Astrocyte (in vitro differentiated cells and primary cell): ENCODE measurements around the gene TPST2. TPM values are rescaled to one million over a fixed set of nuclear protein-coding genes. Genes with fewer than 3 reads are reported as not detected.

Experiments used
- DNase-seq: peaks from one replicate; pipeline ENCODE4 v3.0.0-alpha.2; 2010; ENCODE audit warnings: low read depth
- FAIRE-seq: peaks from 2 replicates; lab custom pipeline; 2011; peaks lifted over from hg19 to GRCh38; lab: Jason Lieb, UNC
- H2AFZ ChIP-seq: 2 replicates; pipeline ENCODE4 v1.6.0; 2012; ENCODE audit warnings: low read depth, low read length, inconsistent platforms
- H3K27ac ChIP-seq: 2 replicates; pipeline ENCODE4 v1.5.1; 2011; ENCODE audit warnings: low read depth, low read length, inconsistent platforms
- H3K27me3 ChIP-seq: 2 replicates; pipeline ENCODE4 v1.6.0; 2011; ENCODE audit warnings: low read length, inconsistent platforms; ENCODE audit not compliant: insufficient read depth
- H3K36me3 ChIP-seq: 2 replicates; pipeline ENCODE4 v1.5.1; 2011; ENCODE audit warnings: low read length, inconsistent platforms; ENCODE audit not compliant: insufficient read depth
- H3K4me1 ChIP-seq: 2 replicates; pipeline ENCODE4 v1.5.1; 2011; ENCODE audit warnings: low read length, inconsistent platforms; ENCODE audit not compliant: insufficient read depth
- H3K4me2 ChIP-seq: 2 replicates; pipeline ENCODE4 v1.6.0; 2012; ENCODE audit warnings: low read length, inconsistent platforms
- H3K4me3 ChIP-seq: 2 replicates; pipeline ENCODE4 v1.5.1; 2011; ENCODE audit warnings: low read depth, mild to moderate bottlenecking, low read length, inconsistent platforms; ENCODE audit not compliant: insufficient read depth
- H3K79me2 ChIP-seq: 2 replicates; pipeline ENCODE4 v1.6.0; 2012; ENCODE audit warnings: mild to moderate bottlenecking, low read length, inconsistent platforms; ENCODE audit not compliant: insufficient read depth
- H3K9ac ChIP-seq: 2 replicates; pipeline ENCODE4 v1.6.0; 2012; ENCODE audit warnings: mild to moderate bottlenecking, low read length, inconsistent platforms
- H3K9me3 ChIP-seq: 2 replicates; pipeline ENCODE4 v1.5.1; 2012; ENCODE audit warnings: low read depth, mild to moderate bottlenecking, low read length, inconsistent platforms; ENCODE audit not compliant: insufficient read depth
- H4K20me1 ChIP-seq: 2 replicates; pipeline ENCODE4 v1.6.0; 2012; ENCODE audit warnings: low read length, inconsistent platforms; ENCODE audit not compliant: insufficient read depth
- H3K27ac Mint-ChIP-seq: one replicate; pipeline ENCODE4 v1.8.0; 2021; ENCODE audit warnings: mild to moderate bottlenecking, mixed read lengths; ENCODE audit not compliant: unreplicated experiment
- H3K27me3 Mint-ChIP-seq: one replicate; pipeline ENCODE4 v1.8.0; 2021; ENCODE audit warnings: low read depth, mixed read lengths; ENCODE audit not compliant: unreplicated experiment
- H3K36me3 Mint-ChIP-seq: one replicate; pipeline ENCODE4 v1.8.0; 2021; ENCODE audit warnings: low read depth, mixed read lengths; ENCODE audit not compliant: unreplicated experiment
- H3K4me1 Mint-ChIP-seq: one replicate; pipeline ENCODE4 v1.8.0; 2021; ENCODE audit warnings: low read depth, mixed read lengths; ENCODE audit not compliant: unreplicated experiment
- H3K4me3 Mint-ChIP-seq: one replicate; pipeline ENCODE4 v1.8.0; 2021; ENCODE audit warnings: mild to moderate bottlenecking, moderate library complexity, mixed read lengths; ENCODE audit not compliant: unreplicated experiment
- H3K9me3 Mint-ChIP-seq: one replicate; pipeline ENCODE4 v1.8.0; 2021; ENCODE audit warnings: mild to moderate bottlenecking, mixed read lengths; ENCODE audit not compliant: unreplicated experiment
- CTCF ChIP-seq: IDR thresholded peaks from 2 replicates; pipeline ENCODE4 v1.5.1; 2011; ENCODE audit warnings: low read depth, mild to moderate bottlenecking, inconsistent platforms, low read length, moderate library complexity; ENCODE audit not compliant: insufficient read depth
- EZH2 ChIP-seq: IDR thresholded peaks from 2 replicates; pipeline ENCODE4 v1.6.1; 2012; ENCODE audit warnings: mild to moderate bottlenecking, low read length, inconsistent platforms; ENCODE audit not compliant: insufficient read depth
- total RNA-seq: library from RNA; stranded (reverse); gene quantifications from 2 replicates; pipeline ENCODE4 v1.2.1, GENCODE V29; 2021

TPST2 gene
- total RNA-seq, 1 donor from 2014 or later, result 55.7 TPM

- Histone ChIP-seq H3K4me2 (no peak overlapping the region), H3K27me3 (no peaks in the 10 kb centered on the region), H3K36me3 (peaks cover 3% of the 10 kb centered on the region), H3K27ac (no peak overlapping the region), H3K9me3 (no peaks in the 10 kb centered on the region), H3K9ac (no peak overlapping the region), H4K20me1 (peaks cover 38% of the 10 kb centered on the region), H3K79me2 (peaks cover 78% of the 10 kb centered on the region), H3K4me3 (no peak overlapping the region), H2AFZ (no peak overlapping the region), H3K4me1 (peaks cover 6% of the 10 kb centered on the region)
- DNase-seq (no peak), FAIRE-seq (no peak)
- peaks cover 14% of the 10 kb centered on the region for H3K4me1 Mint-ChIP-seq
- H3K4me3 Mint-ChIP-seq, result no peak overlapping the region
- H3K36me3 Mint-ChIP-seq, result peaks cover 9% of the 10 kb centered on the region
- no peaks in the 10 kb centered on the region for H3K9me3 Mint-ChIP-seq
- H3K27me3 Mint-ChIP-seq, result no peaks in the 10 kb centered on the region
- no peak overlapping the region for H3K27ac Mint-ChIP-seq
- TF ChIP-seq EZH2, result no peak
- TF ChIP-seq CTCF, result no peak
Measured at GRCh38 chr22:26559961-26560575, 29.9 kb downstream of the TPST2 start.

GRCh38 chr22:26558248-26558895 is 31.6 kb downstream of the TPST2 start:
- H3K4me2 ChIP-seq, result peak overlapping the region; percentile 48
- Mint-ChIP-seq H3K27me3 (no peaks in the 10 kb centered on the region), H3K4me3 (peak overlapping the region; percentile 30), H3K4me1 (peaks cover 19% of the 10 kb centered on the region), H3K36me3 (peaks cover 2% of the 10 kb centered on the region), H3K27ac (peak overlapping the region; percentile 91), H3K9me3 (no peaks in the 10 kb centered on the region)
- no peaks in the 10 kb centered on the region for H3K27me3 ChIP-seq
- H3K79me2 ChIP-seq, result peaks cover 77% of the 10 kb centered on the region
- H4K20me1 ChIP-seq, result peaks cover 22% of the 10 kb centered on the region
- no peaks in the 10 kb centered on the region for H3K9me3 ChIP-seq
- H2AFZ ChIP-seq, result peak overlapping the region; percentile 7
- peak overlapping the region; percentile 47 for H3K9ac ChIP-seq
- no peak overlapping the region for H3K4me3 ChIP-seq
- H3K27ac ChIP-seq, result peak overlapping the region; percentile 24
- peaks cover 13% of the 10 kb centered on the region for H3K4me1 ChIP-seq
- FAIRE-seq (no peak), DNase-seq (peak; percentile 34)
- peaks cover 3% of the 10 kb centered on the region for H3K36me3 ChIP-seq
- TF ChIP-seq CTCF (no peak), EZH2 (no peak)

GRCh38 chr22:26556904-26557303 is 33.0 kb downstream of the TPST2 start:
- TF ChIP-seq CTCF (no peak), EZH2 (no peak)
- Histone ChIP-seq H3K4me3 (no peak overlapping the region), H4K20me1 (peaks cover 9% of the 10 kb centered on the region), H2AFZ (no peak overlapping the region), H3K4me1 (peaks cover 27% of the 10 kb centered on the region), H3K4me2 (no peak overlapping the region), H3K27ac (no peak overlapping the region), H3K27me3 (no peaks in the 10 kb centered on the region), H3K9me3 (no peaks in the 10 kb centered on the region), H3K9ac (no peak overlapping the region), H3K79me2 (peaks cover 72% of the 10 kb centered on the region), H3K36me3 (peaks cover 3% of the 10 kb centered on the region)
- Mint-ChIP-seq H3K4me1 (peaks cover 31% of the 10 kb centered on the region), H3K36me3 (peaks cover 2% of the 10 kb centered on the region), H3K9me3 (no peaks in the 10 kb centered on the region), H3K27me3 (no peaks in the 10 kb centered on the region), H3K27ac (no peak overlapping the region), H3K4me3 (no peak overlapping the region)
- DNase-seq, result no peak
- FAIRE-seq, result no peak
